Stimulated activated CD8-positive, alpha-beta memory T cell treated with anti-CD3 and anti-CD28 coated beads, Interleukin-15, amount 100 ng/mL, for 1 hour (primary cell): ENCODE data around the gene CEBPG.

Experiments used
- DNase-seq: peaks from one replicate; pipeline ENCODE4 v3.0.0-alpha.2; 2020; ENCODE audit warnings: low read depth

CEBPG gene

DNA sequence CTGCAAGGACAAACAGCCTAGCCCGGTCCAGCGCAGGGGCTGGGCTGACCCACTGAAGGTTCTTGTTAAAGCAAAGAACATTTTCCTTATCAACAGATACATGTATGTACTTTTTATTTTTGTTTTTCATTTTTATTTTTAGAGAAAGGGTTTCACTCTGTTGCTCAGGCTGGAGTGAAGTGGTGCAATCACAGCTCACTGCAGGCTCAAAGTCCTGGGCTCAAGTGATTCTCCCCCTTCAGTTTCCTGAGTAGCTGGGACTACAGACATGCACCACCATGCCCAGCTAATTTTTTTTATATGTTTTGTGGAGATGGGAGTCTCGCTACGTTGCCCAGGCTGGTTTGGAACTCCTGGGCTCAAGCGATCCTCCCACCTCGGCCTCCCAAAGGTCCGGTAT lies 47.9 kb downstream of the CEBPG start:
- DNase-seq: no peak

DNA sequence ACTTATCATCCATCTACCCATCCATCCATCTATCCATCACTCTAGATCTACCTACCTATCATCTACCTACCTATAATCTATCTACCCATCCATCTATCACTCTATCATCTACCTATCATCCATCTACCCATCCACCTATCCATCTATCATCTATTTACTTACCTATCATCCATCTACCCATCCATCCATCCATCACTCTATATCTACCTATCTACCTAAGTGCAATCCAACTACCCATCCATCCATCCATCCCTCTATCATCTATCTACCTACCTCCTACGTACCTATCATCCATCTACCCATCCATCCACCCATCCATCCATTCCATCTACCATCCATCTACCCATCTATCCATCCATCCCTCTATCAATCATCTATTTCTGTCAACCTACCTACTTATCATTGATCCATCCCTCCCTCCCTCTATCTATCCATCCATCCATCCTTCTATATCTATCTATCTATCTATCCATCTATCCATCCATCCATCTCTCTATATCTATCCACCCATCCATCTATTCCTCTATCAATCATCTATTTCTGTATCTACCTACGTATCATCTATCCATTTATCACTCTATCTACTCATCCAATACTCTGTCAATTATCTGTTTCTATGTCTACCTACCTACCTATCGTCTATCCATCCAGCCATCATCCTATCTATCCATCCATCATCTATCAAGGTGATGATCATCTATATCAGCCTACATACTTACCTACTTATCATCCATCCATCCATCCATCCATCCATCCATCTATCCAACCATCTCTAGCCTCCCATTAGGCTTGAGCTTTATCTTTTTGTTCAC lies 49.1 kb downstream of the CEBPG start:
- DNase-seq: no peak

DNA sequence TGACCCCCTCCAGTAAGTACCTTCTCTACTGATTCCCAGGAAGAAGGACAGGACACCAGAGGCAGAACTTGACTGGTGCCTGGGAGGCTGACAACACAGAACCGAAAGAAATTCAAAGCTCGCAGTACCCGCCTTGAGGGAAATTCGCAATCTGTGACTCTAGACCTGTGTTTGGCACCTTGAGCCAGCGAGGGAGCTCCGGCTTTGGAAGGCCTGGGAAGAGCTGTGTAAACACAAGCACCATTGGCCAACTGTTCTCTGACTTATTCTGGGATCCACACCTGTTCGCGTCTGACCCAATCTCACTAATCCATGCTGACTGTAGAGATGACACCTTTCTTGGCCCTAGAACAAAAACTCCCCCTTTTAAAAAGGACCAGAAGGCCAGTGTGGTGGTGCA lies 50.7 kb downstream of the CEBPG start:
- no peak for DNase-seq

DNA sequence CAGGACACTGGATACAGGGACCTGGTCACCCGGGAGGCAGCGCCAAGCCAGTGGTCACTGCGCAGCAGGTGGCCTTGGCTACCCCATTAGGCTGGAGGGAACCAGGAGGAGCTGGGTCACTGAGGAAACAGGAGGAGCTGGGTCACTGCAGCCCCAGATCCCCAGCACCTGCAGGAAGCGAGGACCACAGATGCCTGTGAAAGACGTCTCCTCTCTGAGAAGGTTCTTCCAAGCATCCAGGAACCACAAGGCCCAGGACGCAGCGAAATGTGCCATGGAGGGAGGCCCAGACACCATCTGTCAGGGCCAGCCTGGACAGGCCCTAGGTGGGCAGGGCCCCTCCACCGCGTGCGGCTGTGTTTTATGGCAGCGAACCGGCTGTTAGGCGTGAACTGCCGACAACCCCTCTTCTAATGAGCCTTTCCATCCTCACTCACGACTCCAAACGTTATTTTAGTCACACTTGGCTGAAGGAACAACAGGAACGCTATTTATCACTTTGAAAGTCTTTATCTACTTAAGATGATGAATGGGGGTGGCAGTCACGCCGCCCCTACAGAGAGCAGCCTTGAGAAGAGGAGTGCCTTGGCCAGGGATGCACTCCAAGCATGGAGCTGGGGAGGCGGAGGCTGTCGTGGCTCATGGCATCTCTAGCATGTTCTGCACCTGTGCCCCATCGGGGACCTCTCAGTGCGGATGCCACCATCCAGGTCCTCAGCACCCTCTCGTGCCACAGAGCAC lies 53.3 kb downstream of the CEBPG start:
- no peak for DNase-seq

DNA sequence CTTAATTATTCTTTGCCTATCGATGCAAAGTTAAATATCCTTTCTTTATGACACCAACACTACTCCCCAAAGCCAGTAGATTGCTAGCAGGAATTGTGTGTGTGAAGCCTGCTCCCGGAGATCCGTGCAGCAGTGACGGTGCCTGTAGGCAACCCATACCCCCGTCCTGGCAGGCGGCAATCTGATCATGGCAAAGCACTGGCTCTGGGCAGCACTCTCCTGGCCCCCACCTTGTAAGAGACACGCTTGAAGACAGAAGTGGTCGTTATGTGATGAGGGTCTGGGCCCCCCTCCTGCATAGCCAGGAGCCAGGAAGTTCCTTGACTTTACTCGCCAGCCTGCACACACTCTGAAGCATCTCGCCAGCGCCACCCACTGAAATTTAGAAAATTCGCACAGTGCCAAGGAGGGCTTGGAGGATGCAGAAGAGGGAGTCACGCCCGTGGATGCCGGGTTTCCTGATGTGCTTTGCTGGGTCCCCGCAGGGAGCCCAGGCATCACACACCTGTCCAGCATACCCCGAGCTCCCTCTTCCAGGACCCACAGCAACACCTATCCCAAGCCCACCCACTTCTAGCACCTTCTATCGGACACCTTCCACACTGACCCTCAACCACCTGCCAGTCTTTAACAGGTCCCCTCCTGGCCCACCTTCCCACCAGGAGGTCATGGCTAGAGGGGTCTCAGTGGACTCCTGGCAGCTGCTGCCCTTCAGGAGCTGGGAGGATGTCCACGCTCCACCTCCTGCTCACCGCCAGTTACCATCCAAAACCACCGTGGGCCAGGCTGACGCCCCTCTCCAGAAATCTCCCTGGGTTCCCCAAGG lies 54.5 kb downstream of the CEBPG start:
- no peak for DNase-seq

DNA sequence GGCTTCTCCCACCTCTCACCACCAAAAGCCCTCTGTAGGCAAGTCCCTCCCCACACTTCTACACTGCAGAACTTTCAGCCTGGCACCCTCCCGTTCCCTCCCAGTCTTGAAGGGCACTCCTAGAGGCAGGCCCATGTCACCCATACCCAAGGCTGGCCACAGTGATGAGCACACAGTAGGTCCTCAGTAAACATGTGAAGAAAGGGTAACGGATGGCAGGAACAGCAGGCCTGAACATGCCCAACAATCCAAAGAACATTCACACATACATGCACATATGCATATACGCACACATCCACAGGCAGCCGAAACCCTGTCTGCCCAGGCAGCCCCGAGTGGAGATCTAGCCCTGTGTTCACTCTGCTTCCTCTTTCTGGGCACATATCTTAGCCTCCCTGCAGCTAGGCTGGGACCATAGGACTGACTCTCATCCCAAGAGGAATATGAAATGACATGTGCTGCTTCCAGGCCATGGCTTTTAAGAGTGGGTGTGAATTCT lies 55.2 kb downstream of the CEBPG start:
- no peak for DNase-seq

DNA sequence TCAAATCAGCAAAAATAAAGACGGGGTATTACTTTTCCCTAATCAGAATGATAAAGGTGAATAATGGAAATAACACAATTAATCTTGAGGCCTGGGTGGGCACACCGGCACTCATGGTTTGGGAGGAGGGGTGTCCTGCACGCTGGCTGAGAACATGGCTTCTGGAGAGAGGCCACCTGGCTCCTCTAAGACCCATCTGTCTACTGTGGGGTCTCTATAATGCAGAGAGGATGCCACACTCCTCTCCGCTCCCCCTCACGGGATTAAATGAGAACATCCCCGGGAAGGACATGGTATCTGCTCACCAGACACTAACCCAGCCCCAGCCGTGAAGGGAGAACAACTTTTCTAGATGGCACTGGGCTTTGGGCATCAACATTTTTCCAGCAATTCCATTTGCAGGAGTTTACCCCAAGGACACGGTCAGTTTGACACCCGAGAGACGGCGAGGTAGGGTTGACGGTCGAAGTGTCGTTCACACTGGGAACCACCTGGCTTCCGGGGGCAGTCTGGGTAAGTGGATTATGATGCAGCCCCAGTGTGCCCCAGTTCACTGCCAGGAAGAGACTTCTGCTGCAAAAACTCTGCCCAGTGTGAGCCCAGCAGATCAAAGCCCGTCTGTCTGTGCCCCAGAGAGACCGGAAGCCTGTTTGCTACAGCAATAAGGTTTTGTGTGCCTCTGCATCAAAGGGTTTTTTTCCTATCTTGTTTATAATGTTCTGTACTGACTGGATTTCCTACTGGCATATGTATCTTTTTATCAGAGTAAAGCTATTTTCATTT lies 56.6 kb downstream of the CEBPG start:
- DNase-seq: no peak

DNA sequence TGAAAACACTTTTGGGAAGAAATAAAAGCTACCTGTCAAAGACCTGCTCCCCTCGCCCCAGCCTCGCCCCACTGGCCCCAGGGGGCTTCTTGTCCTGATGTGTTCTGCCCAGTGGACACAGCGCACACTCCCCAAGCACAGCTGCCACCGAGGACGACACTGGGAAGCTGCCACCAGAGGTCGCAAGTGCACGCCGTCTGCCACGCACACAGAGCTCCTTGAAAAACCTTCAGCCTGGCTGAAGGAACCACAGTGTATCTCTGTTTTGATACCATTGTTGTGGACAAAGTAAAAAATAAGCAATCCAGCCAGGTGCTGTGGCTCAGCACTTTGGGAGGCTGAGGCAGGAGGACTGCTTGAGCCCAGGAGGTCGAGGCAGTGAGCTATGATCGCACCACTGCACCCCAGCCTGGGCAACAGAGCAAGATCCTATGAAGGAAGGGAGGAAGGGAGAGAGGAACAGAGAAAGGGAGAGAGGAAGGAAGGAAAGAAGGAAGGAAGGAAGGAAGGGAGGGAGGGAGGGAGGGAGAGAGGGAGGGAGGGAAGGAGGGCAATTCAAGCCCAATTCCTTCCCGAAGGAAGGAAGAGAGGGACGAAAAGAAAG lies 57.3 kb downstream of the CEBPG start:
- peak; percentile 35 for DNase-seq

DNA sequence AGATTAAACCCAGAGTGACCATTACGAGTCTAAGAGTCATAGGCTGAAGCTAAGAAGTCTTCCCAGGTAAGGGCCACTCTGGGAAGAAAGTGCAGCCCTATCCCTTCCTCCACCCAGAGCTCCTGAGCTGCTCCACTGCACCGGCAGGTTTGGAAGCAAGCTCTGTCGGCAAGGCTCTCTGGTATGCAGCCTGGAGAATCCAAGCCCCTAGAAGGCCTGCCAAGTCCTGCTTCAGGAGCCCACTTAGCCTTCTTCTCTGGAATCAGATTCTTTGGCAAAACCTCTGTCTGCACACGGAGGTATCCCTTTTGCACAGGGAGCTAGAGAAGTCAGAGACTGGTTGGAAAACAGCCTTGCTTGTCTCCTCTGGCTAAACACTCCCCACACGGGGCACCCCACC lies 58.5 kb downstream of the CEBPG start:
- DNase-seq: no peak
